ENCODE data around the gene FBXW11.
"Not testable (repeated sequence)": the region's sequence is repeated elsewhere in the genome, so short reads cannot be mapped to it uniquely, and the experiment has no call there.

Gene FBXW11

GRCh38 chr5:171898386-171898785 is 108.1 kb downstream of the FBXW11 start:
- Mint-ChIP-seq H3K36me3 (ENCODE audit: low read depth) (peaks cover 45% of the 10 kb centered on the region), H3K4me3 (no peak overlapping the region)

GRCh38 chr5:171897231-171897630 is 109.2 kb downstream of the FBXW11 start:
- no peaks in the 10 kb centered on the region for H3K27me3 Mint-ChIP-seq
- H3K4me3 Mint-ChIP-seq: no peak overlapping the region
- peaks cover 41% of the 10 kb centered on the region for H3K36me3 Mint-ChIP-seq (ENCODE audit: low read depth)
- H3K4me1 Mint-ChIP-seq (ENCODE audit: low read depth): peaks cover 15% of the 10 kb centered on the region
- no peak overlapping the region for H3K27ac Mint-ChIP-seq
- H3K9me3 Mint-ChIP-seq: no peaks in the 10 kb centered on the region
- intact Hi-C loops (cut with micrococcal nuclease): no loop called here

More at GRCh38 chr5:171898386-171898785, 108.1 kb downstream of the FBXW11 start:
- Mint-ChIP-seq H3K27me3 (no peaks in the 10 kb centered on the region), H3K27ac (no peak overlapping the region), H3K9me3 (no peaks in the 10 kb centered on the region), H3K4me1 (ENCODE audit: low read depth) (peaks cover 15% of the 10 kb centered on the region)
- intact Hi-C loops (cut with micrococcal nuclease): no loop called here

- Mint-ChIP-seq H3K27ac (no peak overlapping the region), H3K36me3 (ENCODE audit: low read depth) (peaks cover 46% of the 10 kb centered on the region), H3K9me3 (no peaks in the 10 kb centered on the region), H3K4me1 (ENCODE audit: low read depth) (peaks cover 15% of the 10 kb centered on the region), H3K4me3 (no peak overlapping the region), H3K27me3 (no peaks in the 10 kb centered on the region)
- intact Hi-C loops (cut with micrococcal nuclease): no loop called here
Observed at GRCh38 chr5:171895081-171895480, 111.4 kb downstream of the FBXW11 start.

GRCh38 chr5:171893290-171893886 is 113.0 kb downstream of the FBXW11 start:
- Mint-ChIP-seq H3K4me1 (ENCODE audit: low read depth) (peaks cover 15% of the 10 kb centered on the region), H3K4me3 (no peak overlapping the region), H3K27me3 (no peaks in the 10 kb centered on the region), H3K9me3 (no peaks in the 10 kb centered on the region), H3K27ac (no peak overlapping the region), H3K36me3 (ENCODE audit: low read depth) (peaks cover 55% of the 10 kb centered on the region)
- intact Hi-C loops (cut with micrococcal nuclease): no loop called here

- Mint-ChIP-seq H3K9me3 (no peaks in the 10 kb centered on the region), H3K36me3 (ENCODE audit: low read depth) (peaks cover 61% of the 10 kb centered on the region), H3K4me1 (ENCODE audit: low read depth) (peaks cover 15% of the 10 kb centered on the region), H3K4me3 (no peak overlapping the region), H3K27ac (no peak overlapping the region), H3K27me3 (no peaks in the 10 kb centered on the region)
- intact Hi-C loops (cut with micrococcal nuclease): no loop called here
Observed at GRCh38 chr5:171891595-171891994, 114.8 kb downstream of the FBXW11 start.

GRCh38 chr5:171891150-171891549 is 115.3 kb downstream of the FBXW11 start:
- H3K27me3 Mint-ChIP-seq: no peaks in the 10 kb centered on the region
- H3K9me3 Mint-ChIP-seq: no peaks in the 10 kb centered on the region
- peaks cover 62% of the 10 kb centered on the region for H3K36me3 Mint-ChIP-seq (ENCODE audit: low read depth)
- intact Hi-C loops (cut with micrococcal nuclease): no loop called here
- H3K4me1 Mint-ChIP-seq (ENCODE audit: low read depth): peaks cover 11% of the 10 kb centered on the region
- H3K27ac Mint-ChIP-seq: no peak overlapping the region
- no peak overlapping the region for H3K4me3 Mint-ChIP-seq

GRCh38 chr5:171888051-171888481 is 118.4 kb downstream of the FBXW11 start:
- no peaks in the 10 kb centered on the region for H3K9me3 Mint-ChIP-seq
- no peak overlapping the region for H3K4me3 Mint-ChIP-seq
- no peaks in the 10 kb centered on the region for H3K4me1 Mint-ChIP-seq (ENCODE audit: low read depth)
- H3K27me3 Mint-ChIP-seq: no peaks in the 10 kb centered on the region
- H3K27ac Mint-ChIP-seq: no peak overlapping the region
- intact Hi-C loops (cut with micrococcal nuclease): no loop called here
- peaks cover 76% of the 10 kb centered on the region for H3K36me3 Mint-ChIP-seq (ENCODE audit: low read depth)

- intact Hi-C loops (cut with micrococcal nuclease); H3K27me3 Mint-ChIP-seq; H3K4me3 Mint-ChIP-seq; H3K9me3 Mint-ChIP-seq; H3K4me1 Mint-ChIP-seq (ENCODE audit: low read depth); H3K27ac Mint-ChIP-seq: not testable (repeated sequence)
- H3K36me3 Mint-ChIP-seq (ENCODE audit: low read depth): peaks cover 82% of the 10 kb centered on the region
Observed at GRCh38 chr5:171886037-171886436, 120.4 kb downstream of the FBXW11 start.

- intact Hi-C loops (cut with micrococcal nuclease): no loop called here
- Mint-ChIP-seq H3K27me3 (no peaks in the 10 kb centered on the region), H3K4me3 (no peak overlapping the region), H3K9me3 (no peaks in the 10 kb centered on the region), H3K4me1 (ENCODE audit: low read depth) (no peaks in the 10 kb centered on the region), H3K36me3 (ENCODE audit: low read depth) (peaks cover 75% of the 10 kb centered on the region), H3K27ac (no peak overlapping the region)
Observed at GRCh38 chr5:171882118-171882517, 124.3 kb downstream of the FBXW11 start.

- Mint-ChIP-seq H3K36me3 (ENCODE audit: low read depth) (peaks cover 93% of the 10 kb centered on the region), H3K27ac (no peak overlapping the region)
- intact Hi-C loops (cut with micrococcal nuclease): no loop called here
Observed at GRCh38 chr5:171874234-171874633, 132.2 kb downstream of the FBXW11 start.

GRCh38 chr5:171872666-171873065 is 133.8 kb downstream of the FBXW11 start:
- H3K27me3 Mint-ChIP-seq: no peaks in the 10 kb centered on the region
- no peak overlapping the region for H3K4me3 Mint-ChIP-seq
- intact Hi-C loops (cut with micrococcal nuclease): no loop called here
- H3K9me3 Mint-ChIP-seq: no peaks in the 10 kb centered on the region
- peaks cover 60% of the 10 kb centered on the region for H3K4me1 Mint-ChIP-seq (ENCODE audit: low read depth)
- H3K36me3 Mint-ChIP-seq (ENCODE audit: low read depth): peaks cover 93% of the 10 kb centered on the region
- no peak overlapping the region for H3K27ac Mint-ChIP-seq

More at GRCh38 chr5:171874234-171874633, 132.2 kb downstream of the FBXW11 start:
- Mint-ChIP-seq H3K9me3 (no peaks in the 10 kb centered on the region), H3K4me3 (no peak overlapping the region), H3K4me1 (ENCODE audit: low read depth) (peaks cover 54% of the 10 kb centered on the region), H3K27me3 (no peaks in the 10 kb centered on the region)

- Mint-ChIP-seq H3K36me3 (ENCODE audit: low read depth) (peaks cover 93% of the 10 kb centered on the region), H3K27ac (no peak overlapping the region), H3K4me3 (no peak overlapping the region), H3K9me3 (no peaks in the 10 kb centered on the region), H3K27me3 (no peaks in the 10 kb centered on the region), H3K4me1 (ENCODE audit: low read depth) (peaks cover 62% of the 10 kb centered on the region)
- intact Hi-C loops (cut with micrococcal nuclease): no loop called here
Observed at GRCh38 chr5:171871711-171872110, 134.7 kb downstream of the FBXW11 start.

- Mint-ChIP-seq H3K27ac (no peak overlapping the region), H3K36me3 (ENCODE audit: low read depth) (peaks cover 92% of the 10 kb centered on the region), H3K9me3 (no peaks in the 10 kb centered on the region), H3K27me3 (no peaks in the 10 kb centered on the region), H3K4me1 (ENCODE audit: low read depth) (peaks cover 57% of the 10 kb centered on the region), H3K4me3 (no peak overlapping the region)
- intact Hi-C loops (cut with micrococcal nuclease): no loop called here
Observed at GRCh38 chr5:171869956-171870355, 136.5 kb downstream of the FBXW11 start.

- no peak overlapping the region for H3K27ac Mint-ChIP-seq
- intact Hi-C loops (cut with micrococcal nuclease): no loop called here
- H3K4me3 Mint-ChIP-seq: no peak overlapping the region
- H3K9me3 Mint-ChIP-seq: no peaks in the 10 kb centered on the region
- H3K27me3 Mint-ChIP-seq: no peaks in the 10 kb centered on the region
- peaks cover 45% of the 10 kb centered on the region for H3K4me1 Mint-ChIP-seq (ENCODE audit: low read depth)
- peaks cover 89% of the 10 kb centered on the region for H3K36me3 Mint-ChIP-seq (ENCODE audit: low read depth)
Observed at GRCh38 chr5:171868236-171868635, 138.2 kb downstream of the FBXW11 start.

- peaks cover 89% of the 10 kb centered on the region for H3K36me3 Mint-ChIP-seq (ENCODE audit: low read depth)
- no peaks in the 10 kb centered on the region for H3K27me3 Mint-ChIP-seq
- H3K27ac Mint-ChIP-seq: no peak overlapping the region
- H3K4me3 Mint-ChIP-seq: no peak overlapping the region
- H3K9me3 Mint-ChIP-seq: no peaks in the 10 kb centered on the region
- intact Hi-C loops (cut with micrococcal nuclease): no loop called here
- peaks cover 41% of the 10 kb centered on the region for H3K4me1 Mint-ChIP-seq (ENCODE audit: low read depth)
Observed at GRCh38 chr5:171867786-171868185, 138.7 kb downstream of the FBXW11 start.

All from dendritic cell treated with granulocyte-macrophage colony-stimulating factor and Interleukin-4, amounts not matched to agents 40 ng/mL and 50 ng/mL, for 4 days (primary cell).